AG04449 (cell line): ENCODE data around the gene ZNF428.

Source experiments
- CTCF ChIA-PET: fragments of 350-600 bp; formaldehyde crosslinking; extraction: SDS; loops from one replicate; lab custom pipeline; 2021; ENCODE audit warnings: antibody characterized with exemption; lab: Yijun Ruan, JAX
- POLR2A ChIA-PET: fragments of 400-600, 350-600 bp; formaldehyde crosslinking; extraction: SDS; loops from one replicate; lab custom pipeline; 2020; ENCODE audit warnings: antibody characterized with exemption, inconsistent platforms; lab: Yijun Ruan, JAX
- DNase-seq: peaks from one replicate; pipeline ENCODE4 v3.0.0-alpha.2; 2010; ENCODE audit warnings: low read depth, low spot score
- H3K4me3 ChIP-seq: 2 replicates; pipeline ENCODE4 v1.5.1; 2011; ENCODE audit warnings: low read depth, mild to moderate bottlenecking, control low read depth, low read length
- CTCF ChIP-seq: IDR thresholded peaks from one replicate; pipeline ENCODE4 v1.5.1; 2011; ENCODE audit warnings: mild to moderate bottlenecking, moderate library complexity, low read length, control low read depth, inconsistent platforms; ENCODE audit not compliant: insufficient read depth; ENCODE audit errors: missing control alignments

The ZNF428 gene

GRCh38 chr19:43642531-43642930 lies 23.1 kb upstream of the ZNF428 start:
- TF ChIP-seq CTCF: no peak
- POLR2A ChIA-PET: no interaction called here
- CTCF ChIA-PET: interaction anchor here (0.6 to 1.8 kb wide), 4 partner anchors 10 to 67 kb away, joined by 3 to 8 read pairs (median 4); partner anchors contain the start of genes PINLYP and XRCC1
- no peak for DNase-seq
- no peak overlapping the region for H3K4me3 ChIP-seq

- ChIA-PET CTCF (interaction anchor here (0.9 to 1.8 kb wide), 3 partner anchors 11 to 194 kb away, joined by 5 to 8 read pairs (median 5); no protein-coding TSS in a partner anchor), POLR2A (no interaction called here)
- no peak overlapping the region for H3K4me3 ChIP-seq
- TF ChIP-seq CTCF: no peak
- DNase-seq: no peak
Measured at GRCh38 chr19:43641333-43641732, 21.9 kb upstream of the ZNF428 start.

GRCh38 chr19:43640424-43640757 lies 21.0 kb upstream of the ZNF428 start:
- no peak for TF ChIP-seq CTCF
- ChIA-PET POLR2A (no interaction called here), CTCF (no interaction called here)
- no peak for DNase-seq
- peak overlapping the region; percentile 58 for H3K4me3 ChIP-seq

- CTCF ChIA-PET: no interaction called here
- POLR2A ChIA-PET: no interaction called here
- no peak for TF ChIP-seq CTCF
- peak within 1 kb of the TSS; percentile 58 for H3K4me3 ChIP-seq
- no peak for DNase-seq
Measured at GRCh38 chr19:43639519-43640423, 20.3 kb upstream of the ZNF428 start, which contains the start of gene CADM4. Gene CADM4 (minus strand): TSS chr19:43639850. CDS start chr19:43639790, 60 bp downstream.

- ChIA-PET CTCF (no interaction called here), POLR2A (no interaction called here)
- no peak for DNase-seq
- no peak for TF ChIP-seq CTCF
- H3K4me3 ChIP-seq: no peak overlapping the region
Measured at GRCh38 chr19:43638995-43639518, 19.6 kb upstream of the ZNF428 start.

- no peak for TF ChIP-seq CTCF
- DNase-seq: no peak
- POLR2A ChIA-PET: no interaction called here
- CTCF ChIA-PET: interaction anchor here (0.8 to 1.5 kb wide), 2 partner anchors 13 to 31 kb away, joined by 3 to 5 read pairs; no protein-coding TSS in a partner anchor
- no peak overlapping the region for H3K4me3 ChIP-seq
Measured at GRCh38 chr19:43638214-43638994, 19.0 kb upstream of the ZNF428 start.
